Activated CD4-positive, alpha-beta T cell treated with anti-CD3 and anti-CD28 coated beads, Interleukin-2, amount 50 U/mL, for 16 hours (primary cell): Measurements from ENCODE around the gene CRYL1.

Experiments used
- DNase-seq: peaks from one replicate; pipeline ENCODE4 v3.0.0-alpha.2; 2020

The CRYL1 gene

GRCh38 chr13:20394506-20394905 is 131.2 kb downstream of the CRYL1 start:
- no peak for DNase-seq

GRCh38 chr13:20394169-20394501 is 131.5 kb downstream of the CRYL1 start:
- no peak for DNase-seq

GRCh38 chr13:20393273-20394168 is 132.1 kb downstream of the CRYL1 start:
- DNase-seq = no peak

- DNase-seq = no peak
These were observed 133.1 kb downstream of the CRYL1 start for GRCh38 chr13:20392530-20392929.

GRCh38 chr13:20391597-20392452 is 133.8 kb downstream of the CRYL1 start:
- DNase-seq = no peak

- DNase-seq = no peak
These were observed 135.0 kb downstream of the CRYL1 start for GRCh38 chr13:20390526-20391175.

GRCh38 chr13:20389696-20390525 is 135.7 kb downstream of the CRYL1 start:
- no peak for DNase-seq

- DNase-seq = no peak
These were observed 137.5 kb downstream of the CRYL1 start for GRCh38 chr13:20388184-20388583.

- no peak for DNase-seq
These were observed 138.2 kb downstream of the CRYL1 start for GRCh38 chr13:20387441-20387971.

- no peak for DNase-seq
These were observed 138.7 kb downstream of the CRYL1 start for GRCh38 chr13:20387006-20387405.

- DNase-seq = no peak
These were observed 142.6 kb downstream of the CRYL1 start for GRCh38 chr13:20383058-20383457.

GRCh38 chr13:20381401-20381800 is 144.3 kb downstream of the CRYL1 start:
- DNase-seq = no peak

- DNase-seq = no peak
These were observed 146.9 kb downstream of the CRYL1 start for GRCh38 chr13:20378721-20379120.

- DNase-seq = no peak
These were observed 147.9 kb downstream of the CRYL1 start for GRCh38 chr13:20377720-20378119.

- no peak for DNase-seq
These were observed 149.8 kb downstream of the CRYL1 start for GRCh38 chr13:20375871-20376270.

- DNase-seq = no peak
These were observed 151.8 kb downstream of the CRYL1 start for GRCh38 chr13:20373861-20374260.

- no peak for DNase-seq
These were observed 153.8 kb downstream of the CRYL1 start for GRCh38 chr13:20371825-20372224.

GRCh38 chr13:20370815-20371421 is 154.7 kb downstream of the CRYL1 start:
- peak; percentile 24 for DNase-seq

- DNase-seq = peak; percentile 70
These were observed 155.7 kb downstream of the CRYL1 start for GRCh38 chr13:20369886-20370361.

- DNase-seq = no peak
These were observed 159.6 kb downstream of the CRYL1 start for GRCh38 chr13:20366056-20366455.

GRCh38 chr13:20363603-20364002 is 162.1 kb downstream of the CRYL1 start:
- no peak for DNase-seq

- no peak for DNase-seq
These were observed 162.5 kb downstream of the CRYL1 start for GRCh38 chr13:20363172-20363571.
